Muscle layer of colon (tissue), 2 donors: ENCODE results near the gene DCLK1.

Experiments used
- H3K27ac ChIP-seq: one replicate; pipeline ENCODE4 v1.7.0; 2013; ENCODE audit warnings: low read depth, mild to moderate bottlenecking, low read length, moderate library complexity
- H3K27me3 ChIP-seq, 2 donors: one replicate each; pipeline ENCODE4 v1.7.0; 2013; ENCODE audit warnings: low read length in 2 of 2, mild to moderate bottlenecking in 2 of 2; ENCODE audit not compliant: insufficient read depth in 2 of 2, control insufficient read depth in 1 of 2
- H3K36me3 ChIP-seq: one replicate; pipeline ENCODE4 v1.7.0; 2013; ENCODE audit warnings: mild to moderate bottlenecking, low read length; ENCODE audit not compliant: insufficient read depth
- H3K4me1 ChIP-seq: one replicate; pipeline ENCODE4 v1.7.0; 2013; ENCODE audit warnings: mild to moderate bottlenecking, low read length; ENCODE audit not compliant: insufficient read depth
- H3K4me3 ChIP-seq, 2 donors: one replicate each; pipeline ENCODE4 v1.7.0; 2013; ENCODE audit warnings: low read length in 2 of 2, low read depth in 1 of 2, mild to moderate bottlenecking in 1 of 2, moderate library complexity in 1 of 2
- H3K9ac ChIP-seq: one replicate; pipeline ENCODE4 v1.7.0; 2013; ENCODE audit warnings: low read length
- H3K9me3 ChIP-seq: one replicate; pipeline ENCODE4 v1.7.0; 2013; ENCODE audit warnings: mild to moderate bottlenecking, low read length
- donor health status: abdominal sarcoma.
- donor health status: Adenocarcinoma of cecum.

DCLK1 gene

GRCh38 chr13:35787937-35788336, 343.2 kb downstream of the DCLK1 start:
- H3K4me1 ChIP-seq: peaks cover 23% of the 10 kb centered on the region
- H3K27ac ChIP-seq: no peak overlapping the region
- H3K9ac ChIP-seq: no peak overlapping the region
- no peak overlapping the region for H3K4me3 ChIP-seq
- H3K27me3 ChIP-seq: no peaks in the 10 kb centered on the region
- H3K9me3 ChIP-seq: no peaks in the 10 kb centered on the region
- H3K36me3 ChIP-seq: no peaks in the 10 kb centered on the region

DNA sequence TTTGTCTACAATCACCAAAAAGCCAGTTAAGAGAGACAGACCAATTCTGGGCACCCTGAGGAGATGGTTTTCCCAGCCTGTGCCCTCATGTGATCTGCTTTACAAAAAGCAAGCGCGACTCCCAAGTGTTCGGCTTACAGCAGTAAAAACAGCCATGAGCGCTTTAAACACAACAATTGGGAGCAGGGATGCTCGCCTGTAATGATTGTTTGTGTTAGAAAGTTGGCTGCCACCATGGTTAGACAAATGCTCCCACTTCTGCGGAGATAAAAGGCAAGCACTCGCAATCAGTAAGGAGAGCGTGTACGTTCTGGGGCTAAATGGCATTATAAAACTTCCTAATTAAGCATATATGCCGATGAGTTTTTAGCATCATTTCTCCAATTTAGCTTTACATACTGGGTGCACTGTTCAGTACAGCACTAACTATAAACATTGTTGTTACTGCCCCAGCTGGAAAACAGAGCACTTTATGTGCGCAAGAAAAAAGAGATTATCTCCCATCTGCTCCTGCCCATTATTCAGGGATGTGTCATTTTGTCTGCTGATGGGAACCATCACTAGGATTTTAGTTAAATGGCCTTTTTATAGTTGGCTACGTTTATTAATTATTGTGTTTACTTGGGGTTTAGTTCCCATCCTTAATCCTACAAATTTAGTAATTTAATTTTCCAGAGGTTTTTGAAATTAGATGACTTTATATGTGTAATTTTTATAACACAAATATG, 345.4 kb downstream of the DCLK1 start:
- no peaks in the 10 kb centered on the region for H3K36me3 ChIP-seq
- H3K9me3 ChIP-seq: no peaks in the 10 kb centered on the region
- H3K9ac ChIP-seq: no peak overlapping the region
- H3K4me1 ChIP-seq: peaks cover 17% of the 10 kb centered on the region
- H3K4me3 ChIP-seq: no peak overlapping the region
- H3K27me3 ChIP-seq: no peaks in the 10 kb centered on the region
- no peak overlapping the region for H3K27ac ChIP-seq

GRCh38 chr13:35784286-35784951, 346.8 kb downstream of the DCLK1 start:
- H3K27me3 ChIP-seq: no peaks in the 10 kb centered on the region
- H3K9me3 ChIP-seq: no peaks in the 10 kb centered on the region
- peaks cover 17% of the 10 kb centered on the region for H3K4me1 ChIP-seq
- no peak overlapping the region for H3K4me3 ChIP-seq
- no peaks in the 10 kb centered on the region for H3K36me3 ChIP-seq
- H3K27ac ChIP-seq: no peak overlapping the region
- H3K9ac ChIP-seq: no peak overlapping the region

- no peaks in the 10 kb centered on the region for H3K36me3 ChIP-seq
- H3K9me3 ChIP-seq: no peaks in the 10 kb centered on the region
- H3K27ac ChIP-seq: no peak overlapping the region
- H3K4me1 ChIP-seq: peaks cover 17% of the 10 kb centered on the region
- no peak overlapping the region for H3K9ac ChIP-seq
- no peak overlapping the region for H3K4me3 ChIP-seq
- H3K27me3 ChIP-seq: no peaks in the 10 kb centered on the region
Measured at GRCh38 chr13:35782793-35783192, 348.4 kb downstream of the DCLK1 start.

GRCh38 chr13:35781036-35782000, 349.9 kb downstream of the DCLK1 start:
- Histone ChIP-seq H3K4me1 (peaks cover 22% of the 10 kb centered on the region), H3K27ac (no peak overlapping the region), H3K27me3 (no peaks in the 10 kb centered on the region), H3K36me3 (no peaks in the 10 kb centered on the region), H3K9me3 (no peaks in the 10 kb centered on the region), H3K9ac (no peak overlapping the region), H3K4me3 (no peak overlapping the region)

DNA sequence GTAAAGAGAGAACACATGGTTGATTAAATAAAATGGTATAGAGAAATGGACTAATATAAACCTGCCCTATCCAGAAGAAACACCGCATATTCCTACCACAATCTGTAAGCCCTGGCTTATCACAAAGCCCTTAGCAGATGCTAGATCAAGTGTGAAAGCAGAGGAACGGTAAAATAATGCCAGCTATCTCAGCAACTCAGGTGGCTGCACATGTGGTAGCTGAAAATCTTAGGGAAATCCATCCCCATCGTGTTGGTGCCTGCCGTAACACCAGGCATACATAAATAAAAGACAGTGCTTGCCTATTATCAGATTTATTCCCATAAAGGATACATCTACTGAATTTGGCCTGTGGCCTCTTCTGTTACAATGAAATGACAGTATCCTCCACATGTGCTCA, 350.6 kb downstream of the DCLK1 start:
- Histone ChIP-seq H3K4me1 (peaks cover 29% of the 10 kb centered on the region), H3K27ac (no peak overlapping the region), H3K36me3 (no peaks in the 10 kb centered on the region), H3K9ac (no peak overlapping the region), H3K9me3 (no peaks in the 10 kb centered on the region), H3K27me3 (no peaks in the 10 kb centered on the region), H3K4me3 (no peak overlapping the region)

DNA sequence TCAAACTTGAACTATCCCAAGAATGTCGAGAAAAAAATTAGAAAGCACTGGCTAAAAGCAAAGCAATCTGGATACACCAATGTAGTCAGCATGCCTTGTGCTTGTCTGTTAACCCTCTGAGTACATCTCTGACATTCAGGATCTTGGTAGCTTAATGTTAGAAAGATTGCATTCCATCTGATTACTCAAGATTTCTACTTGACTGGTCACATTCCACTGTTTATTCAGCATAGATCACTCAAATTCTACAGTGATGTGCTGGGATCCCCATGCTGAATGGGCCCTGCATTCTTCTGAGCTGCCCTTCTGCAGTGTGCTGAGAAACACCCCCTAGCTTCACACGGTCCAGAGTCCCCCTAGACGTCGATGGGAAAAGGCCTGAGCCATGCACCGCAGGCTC, 359.3 kb downstream of the DCLK1 start:
- H3K27me3 ChIP-seq: no peaks in the 10 kb centered on the region
- H3K9me3 ChIP-seq: no peaks in the 10 kb centered on the region
- no peaks in the 10 kb centered on the region for H3K36me3 ChIP-seq
- H3K4me3 ChIP-seq: no peak overlapping the region
- no peak overlapping the region for H3K27ac ChIP-seq
- H3K4me1 ChIP-seq: peaks cover 15% of the 10 kb centered on the region
- H3K9ac ChIP-seq: no peak overlapping the region

DNA sequence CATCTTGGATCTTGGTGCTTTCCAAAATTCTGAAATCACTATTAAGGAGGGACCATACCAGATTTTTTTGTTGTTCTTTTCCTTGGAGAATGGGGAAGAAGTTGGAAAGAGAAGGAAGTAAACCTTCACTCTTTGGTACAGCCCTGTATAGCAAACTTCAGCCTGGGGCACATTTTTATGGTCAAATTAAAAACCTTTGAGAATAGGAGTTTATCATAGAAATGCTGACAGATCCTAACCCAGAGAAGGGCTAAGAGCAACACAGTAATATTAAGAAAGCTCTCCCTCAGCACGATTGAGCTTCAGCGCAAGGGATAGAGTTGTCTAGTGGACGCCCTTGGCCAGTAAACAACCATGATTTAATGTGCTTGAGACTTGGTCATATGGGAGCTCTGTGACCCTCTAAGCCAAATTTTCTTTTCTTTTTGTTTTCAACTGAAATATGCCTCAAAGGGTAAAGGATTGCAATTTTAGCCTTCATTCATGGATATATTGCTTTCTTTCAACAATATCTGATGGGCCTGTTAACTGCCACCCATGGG, 360.4 kb downstream of the DCLK1 start:
- no peak overlapping the region for H3K27ac ChIP-seq
- H3K27me3 ChIP-seq: no peaks in the 10 kb centered on the region
- no peak overlapping the region for H3K4me3 ChIP-seq
- no peak overlapping the region for H3K9ac ChIP-seq
- H3K9me3 ChIP-seq: no peaks in the 10 kb centered on the region
- peaks cover 6% of the 10 kb centered on the region for H3K4me1 ChIP-seq
- H3K36me3 ChIP-seq: no peaks in the 10 kb centered on the region

DNA sequence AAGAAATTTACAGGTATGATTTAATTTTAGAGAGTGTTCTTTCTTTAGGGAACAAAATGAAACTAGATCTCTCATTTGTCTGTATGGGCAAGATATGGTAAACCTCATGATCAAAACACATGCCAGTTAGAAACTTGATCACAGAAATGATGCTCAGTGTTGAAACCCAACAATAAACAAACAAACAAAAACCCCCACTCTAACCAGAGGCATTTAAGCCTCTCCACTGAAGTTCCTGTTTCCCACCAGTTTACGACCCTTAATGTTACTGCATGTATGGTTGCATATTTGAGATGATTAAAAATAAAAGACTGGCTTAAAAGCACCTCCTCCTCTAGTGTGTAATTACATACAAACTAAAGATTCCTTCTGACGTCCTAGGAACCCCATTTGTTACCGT, 361.4 kb downstream of the DCLK1 start:
- Histone ChIP-seq H3K4me1 (no peaks in the 10 kb centered on the region), H3K27me3 (no peaks in the 10 kb centered on the region), H3K27ac (no peak overlapping the region), H3K36me3 (no peaks in the 10 kb centered on the region), H3K4me3 (no peak overlapping the region), H3K9ac (no peak overlapping the region), H3K9me3 (no peaks in the 10 kb centered on the region)

DNA sequence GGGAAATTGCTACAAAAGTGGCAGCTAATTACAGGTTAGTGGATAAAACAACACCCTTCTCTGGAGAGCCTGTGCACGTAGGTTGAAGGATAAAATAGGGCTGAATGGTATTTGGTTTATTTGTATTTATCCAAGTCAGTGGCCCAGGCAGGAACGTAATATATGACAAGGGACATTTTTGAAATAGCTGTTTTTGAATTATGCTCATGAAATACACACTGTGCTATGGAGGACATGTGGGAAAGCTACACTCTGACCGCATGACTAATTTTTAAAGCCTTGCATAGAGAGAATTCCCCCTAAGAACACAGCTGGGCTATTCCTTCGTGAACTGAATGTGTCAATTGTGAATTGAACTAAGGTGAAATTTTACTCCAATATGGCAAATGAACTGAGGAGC, 362.6 kb downstream of the DCLK1 start:
- H3K9ac ChIP-seq: no peak overlapping the region
- no peaks in the 10 kb centered on the region for H3K4me1 ChIP-seq
- no peaks in the 10 kb centered on the region for H3K36me3 ChIP-seq
- no peak overlapping the region for H3K4me3 ChIP-seq
- H3K27me3 ChIP-seq: no peaks in the 10 kb centered on the region
- H3K27ac ChIP-seq: no peak overlapping the region
- H3K9me3 ChIP-seq: no peaks in the 10 kb centered on the region

DNA sequence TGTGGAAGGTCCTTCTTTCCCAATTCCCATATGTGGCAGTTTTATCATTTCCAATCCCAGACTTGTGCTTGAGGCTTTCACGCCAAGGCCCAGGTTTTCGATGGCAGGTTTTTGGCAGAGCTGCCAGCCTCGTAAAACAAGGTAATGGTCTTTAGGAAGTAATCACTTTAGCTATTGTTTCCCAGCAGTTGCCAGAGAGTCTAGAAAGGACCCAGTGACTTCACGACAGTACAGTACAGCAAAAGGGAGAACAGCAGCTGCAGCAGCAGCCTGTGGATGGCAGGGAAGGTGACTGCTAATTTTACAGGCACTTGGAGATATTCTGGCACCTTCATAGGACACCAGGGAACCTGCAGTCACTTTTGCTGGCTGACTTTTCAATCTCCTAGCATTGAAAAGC, 363.1 kb downstream of the DCLK1 start:
- Histone ChIP-seq H3K27me3 (no peaks in the 10 kb centered on the region), H3K4me1 (no peaks in the 10 kb centered on the region), H3K4me3 (no peak overlapping the region), H3K9me3 (no peaks in the 10 kb centered on the region), H3K36me3 (no peaks in the 10 kb centered on the region), H3K9ac (no peak overlapping the region), H3K27ac (no peak overlapping the region)
